IPS-15b (cell line): ENCODE measurements around the gene PCDH15.
"Not testable (repeated sequence)": the region's sequence is repeated elsewhere in the genome, so short reads cannot be mapped to it uniquely, and the experiment has no call there.

Source experiments
- H3K27me3 ChIP-seq: one replicate; pipeline ENCODE4 v1.6.1; 2013; ENCODE audit warnings: low read length; ENCODE audit not compliant: control insufficient read depth, insufficient read depth
- H3K36me3 ChIP-seq: one replicate; pipeline ENCODE4 v1.6.1; 2013; ENCODE audit warnings: low read length; ENCODE audit not compliant: control insufficient read depth, insufficient read depth
- H3K4me1 ChIP-seq: one replicate; pipeline ENCODE4 v1.6.1; 2013; ENCODE audit warnings: mild to moderate bottlenecking, low read length; ENCODE audit not compliant: control insufficient read depth, insufficient read depth
- H3K4me3 ChIP-seq: one replicate; pipeline ENCODE4 v1.5.1; 2013; ENCODE audit warnings: low read depth, low read length
- H3K9ac ChIP-seq: one replicate; pipeline ENCODE4 v1.6.1; 2013; ENCODE audit warnings: low read depth, mild to moderate bottlenecking, low read length
- H3K9me3 ChIP-seq: one replicate; pipeline ENCODE4 v1.6.1; 2013; ENCODE audit warnings: mild to moderate bottlenecking, low read length; ENCODE audit not compliant: control insufficient read depth, insufficient read depth

Gene PCDH15

GRCh38 chr10:53955091-53955490 lies 845.9 kb downstream of the PCDH15 start:
- H3K9me3 ChIP-seq = no peaks in the 10 kb centered on the region
- H3K4me1 ChIP-seq = no peaks in the 10 kb centered on the region
- no peaks in the 10 kb centered on the region for H3K36me3 ChIP-seq
- no peak overlapping the region for H3K4me3 ChIP-seq
- no peak overlapping the region for H3K9ac ChIP-seq
- no peaks in the 10 kb centered on the region for H3K27me3 ChIP-seq

GRCh38 chr10:53952698-53953630 lies 848.1 kb downstream of the PCDH15 start:
- H3K4me3 ChIP-seq = no peak overlapping the region

GRCh38 chr10:53939654-53940053 lies 861.4 kb downstream of the PCDH15 start:
- no peaks in the 10 kb centered on the region for H3K4me1 ChIP-seq
- H3K4me3 ChIP-seq = no peak overlapping the region
- H3K9ac ChIP-seq = no peak overlapping the region
- no peaks in the 10 kb centered on the region for H3K27me3 ChIP-seq
- H3K36me3 ChIP-seq = no peaks in the 10 kb centered on the region
- no peaks in the 10 kb centered on the region for H3K9me3 ChIP-seq

More at GRCh38 chr10:53952698-53953630, 848.1 kb downstream of the PCDH15 start:
- no peaks in the 10 kb centered on the region for H3K36me3 ChIP-seq
- no peaks in the 10 kb centered on the region for H3K9me3 ChIP-seq
- no peaks in the 10 kb centered on the region for H3K27me3 ChIP-seq
- no peaks in the 10 kb centered on the region for H3K4me1 ChIP-seq
- no peak overlapping the region for H3K9ac ChIP-seq

DNA sequence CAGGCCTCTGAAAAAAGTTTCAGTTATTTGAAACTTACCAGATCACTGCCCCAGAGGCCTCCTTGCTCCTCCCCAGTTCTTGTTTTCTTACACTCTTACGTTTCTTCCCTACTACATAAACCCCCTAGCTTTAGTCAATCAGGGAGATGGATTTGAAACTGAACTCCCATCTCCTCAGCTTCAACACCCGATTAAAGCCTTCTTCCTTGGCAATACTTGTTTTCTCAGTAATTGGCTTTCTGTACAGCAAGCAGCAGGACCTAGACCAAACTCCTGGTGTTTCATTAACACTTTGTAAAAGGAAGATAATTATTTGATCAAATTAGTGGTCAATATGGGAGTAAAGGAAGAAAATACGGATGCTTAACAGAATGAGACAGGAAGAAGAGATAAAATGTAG lies 870.4 kb downstream of the PCDH15 start:
- H3K36me3 ChIP-seq = no peaks in the 10 kb centered on the region
- no peaks in the 10 kb centered on the region for H3K4me1 ChIP-seq
- H3K4me3 ChIP-seq = no peak overlapping the region
- H3K9ac ChIP-seq = no peak overlapping the region
- H3K9me3 ChIP-seq = no peaks in the 10 kb centered on the region
- no peaks in the 10 kb centered on the region for H3K27me3 ChIP-seq

DNA sequence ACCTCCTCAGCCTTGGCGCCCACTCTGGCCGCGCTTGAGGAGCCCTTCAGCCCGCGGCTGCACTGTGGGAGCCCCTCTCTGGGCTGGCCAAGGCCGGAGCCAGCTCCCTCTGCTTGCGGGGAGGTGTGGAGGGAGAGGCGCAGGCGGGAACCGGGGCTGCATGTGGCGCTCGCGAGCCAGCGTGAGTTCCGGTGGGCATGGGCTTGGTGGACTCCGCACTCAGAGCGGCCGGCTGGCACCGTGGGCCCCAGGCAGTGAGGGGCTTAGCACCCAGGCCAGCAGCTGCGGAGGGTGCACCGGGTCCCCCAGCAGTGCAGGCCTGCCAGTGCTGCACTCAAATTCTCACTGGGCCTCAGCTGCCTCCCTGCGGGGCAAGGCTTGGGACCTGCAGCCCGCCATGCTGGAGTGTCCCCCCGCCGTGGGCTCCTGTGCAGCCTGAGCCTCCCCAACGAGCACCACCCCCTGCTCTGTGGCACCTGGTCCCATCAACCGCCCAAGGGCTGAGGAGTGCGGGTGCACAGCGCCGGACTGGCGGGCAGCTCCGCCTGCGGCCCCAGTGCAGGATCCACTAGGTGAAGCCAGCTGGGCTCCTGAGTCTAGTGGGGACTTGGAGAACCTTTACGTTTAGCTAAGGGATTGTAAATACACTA lies 876.9 kb downstream of the PCDH15 start:
- H3K9ac ChIP-seq, H3K4me3 ChIP-seq, H3K4me1 ChIP-seq, H3K9me3 ChIP-seq, H3K27me3 ChIP-seq, H3K36me3 ChIP-seq: not testable (repeated sequence)

- no peaks in the 10 kb centered on the region for H3K4me1 ChIP-seq
- no peaks in the 10 kb centered on the region for H3K9me3 ChIP-seq
- no peaks in the 10 kb centered on the region for H3K27me3 ChIP-seq
- no peak overlapping the region for H3K9ac ChIP-seq
- H3K36me3 ChIP-seq = no peaks in the 10 kb centered on the region
- H3K4me3 ChIP-seq = no peak overlapping the region
Observed at GRCh38 chr10:53918755-53919154, 882.3 kb downstream of the PCDH15 start.

GRCh38 chr10:53909791-53910190 lies 891.2 kb downstream of the PCDH15 start:
- Histone ChIP-seq H3K4me1 (no peaks in the 10 kb centered on the region), H3K4me3 (no peak overlapping the region)

DNA sequence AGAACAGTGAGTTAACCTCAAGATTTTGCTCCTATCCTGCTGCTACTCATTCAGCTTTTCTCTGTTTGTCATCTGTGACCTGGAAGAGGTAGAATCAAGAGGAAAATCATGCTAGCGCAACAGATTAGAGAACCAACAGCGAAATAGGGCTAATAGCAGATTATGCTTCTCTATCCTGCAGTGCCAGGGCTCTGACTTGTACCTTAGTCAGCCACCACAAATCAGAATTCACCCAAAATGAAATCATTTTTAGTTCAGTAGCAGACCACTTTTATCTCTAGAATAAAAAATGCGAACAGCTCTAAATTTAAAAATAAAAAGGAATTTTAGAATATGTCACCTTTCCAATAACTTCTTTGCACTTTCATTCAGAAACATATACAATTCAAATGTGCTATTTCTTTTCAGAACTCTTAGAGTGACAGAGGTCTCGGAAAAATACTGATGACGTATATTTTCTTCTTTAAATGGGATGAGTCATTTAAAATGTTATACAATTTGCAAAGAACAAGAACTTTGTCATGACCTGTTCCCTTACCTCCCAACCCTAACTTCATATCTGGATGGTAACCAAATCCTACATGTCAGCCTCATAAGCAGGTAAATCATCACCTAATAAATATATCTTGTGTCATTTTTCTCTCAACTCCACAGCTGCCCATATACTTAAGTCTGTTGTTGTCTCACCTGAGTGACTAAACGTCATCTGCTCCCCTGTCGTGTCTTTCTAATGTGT lies 896.4 kb downstream of the PCDH15 start:
- Histone ChIP-seq H3K9me3 (no peaks in the 10 kb centered on the region), H3K4me1 (peaks cover 2% of the 10 kb centered on the region), H3K4me3 (no peak overlapping the region), H3K27me3 (no peaks in the 10 kb centered on the region), H3K9ac (no peak overlapping the region), H3K36me3 (no peaks in the 10 kb centered on the region)

More at GRCh38 chr10:53909791-53910190, 891.2 kb downstream of the PCDH15 start:
- Histone ChIP-seq H3K9ac (no peak overlapping the region), H3K9me3 (no peaks in the 10 kb centered on the region), H3K27me3 (no peaks in the 10 kb centered on the region), H3K36me3 (no peaks in the 10 kb centered on the region)

- H3K9ac ChIP-seq = no peak overlapping the region
- no peak overlapping the region for H3K4me3 ChIP-seq
- peaks cover 2% of the 10 kb centered on the region for H3K4me1 ChIP-seq
- H3K36me3 ChIP-seq = no peaks in the 10 kb centered on the region
- H3K9me3 ChIP-seq = no peaks in the 10 kb centered on the region
- H3K27me3 ChIP-seq = no peaks in the 10 kb centered on the region
Observed at GRCh38 chr10:53903756-53904155, 897.3 kb downstream of the PCDH15 start.

- H3K27me3 ChIP-seq = no peaks in the 10 kb centered on the region
- H3K36me3 ChIP-seq = no peaks in the 10 kb centered on the region
- no peak overlapping the region for H3K9ac ChIP-seq
- no peak overlapping the region for H3K4me3 ChIP-seq
- no peaks in the 10 kb centered on the region for H3K9me3 ChIP-seq
- H3K4me1 ChIP-seq = peaks cover 2% of the 10 kb centered on the region
Observed at GRCh38 chr10:53899463-53900160, 901.4 kb downstream of the PCDH15 start.

- no peak overlapping the region for H3K4me3 ChIP-seq
- no peaks in the 10 kb centered on the region for H3K9me3 ChIP-seq
- no peaks in the 10 kb centered on the region for H3K36me3 ChIP-seq
- peaks cover 2% of the 10 kb centered on the region for H3K4me1 ChIP-seq
- no peak overlapping the region for H3K9ac ChIP-seq
- no peaks in the 10 kb centered on the region for H3K27me3 ChIP-seq
Observed at GRCh38 chr10:53898532-53898931, 902.5 kb downstream of the PCDH15 start.
